Measurements from ENCODE around the gene SMCO1.

- TF ChIP-seq CTCF (IDR thresholded peaks at IDR 0.05) (no peak), MAX (IDR thresholded peaks at IDR 0.05) (no peak), USF2 (IDR thresholded peaks at IDR 0.05) (no peak), MAFK (IDR thresholded peaks at IDR 0.05; ENCODE audit: partially characterized antibody) (no peak), HDAC2 (IDR thresholded peaks at IDR 0.05) (no peak), EP300 (IDR thresholded peaks at IDR 0.05) (no peak)
Measured at GRCh38 chr3:196517919-196518318, 2.8 kb upstream of the SMCO1 start.
